SK-N-SH (cell line): ENCODE measurements around the gene AGPAT3.

Source experiments
- CTCF ChIP-seq: fragments of 200-600 bp; sonication (generic); IDR thresholded peaks from 2 replicates; pipeline ENCODE4 v1.6.1; 2017; ENCODE audit warnings: antibody characterized with exemption, mild to moderate bottlenecking, moderate library complexity
- EP300 ChIP-seq, 2 experiments: IDR thresholded peaks; 2 replicates each; pipeline versions ENCODE4 v1.4.0 to v1.6.1; 2012; ENCODE audit warnings: borderline replicate concordance in 1 of 2, low read depth in 1 of 2, low read length in 1 of 2
- NRF1 ChIP-seq: IDR thresholded peaks from 2 replicates; pipeline ENCODE4 v1.6.1; 2012; ENCODE audit warnings: low read depth, mild to moderate bottlenecking, low read length
- RAD21 ChIP-seq: IDR thresholded peaks from 2 replicates; pipeline ENCODE4 v1.6.1; 2012; ENCODE audit warnings: mild to moderate bottlenecking, low read length
- SIN3A ChIP-seq: IDR thresholded peaks from 2 replicates; pipeline ENCODE4 v1.6.1; 2012; ENCODE audit warnings: low read depth, mild to moderate bottlenecking, low read length, moderate library complexity, borderline replicate concordance
- YY1 ChIP-seq: IDR thresholded peaks from 2 replicates; pipeline ENCODE4 v1.4.0; 2012; ENCODE audit warnings: low read depth, mild to moderate bottlenecking
- TF ChIP-seq, protein P1 (sequence below): IDR thresholded peaks from 2 replicates; pipeline ENCODE4 v1.4.0; 2012; ENCODE audit warnings: low read depth

- TF ChIP-seq RAD21 (no peak), SIN3A (no peak), CTCF (peak; percentile 37), YY1 (no peak), EP300 (IDR thresholded peaks at IDR 0.05; ENCODE audit: borderline replicate concordance in 1 of 2, low read depth in 1 of 2, low read length in 1 of 2) (no peak), NRF1 (no peak)
- TF ChIP-seq, protein P1, sequence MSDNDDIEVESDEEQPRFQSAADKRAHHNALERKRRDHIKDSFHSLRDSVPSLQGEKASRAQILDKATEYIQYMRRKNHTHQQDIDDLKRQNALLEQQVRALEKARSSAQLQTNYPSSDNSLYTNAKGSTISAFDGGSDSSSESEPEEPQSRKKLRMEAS = no peak
Measured at GRCh38 chr21:44012474-44013379, 147.7 kb downstream of the AGPAT3 start.
